SHP77 treated with DMSO at 0.1 percent for 48 hours (cell line): Measurements from ENCODE around the gene DCHS1.

Source experiments
- DNase-seq: peaks from one replicate; lab custom pipeline; 2025; lab: John Stamatoyannopoulos, UW

The DCHS1 gene

GRCh38 chr11:6646918-6647679, 8.5 kb downstream of the DCHS1 start:
- DNase-seq: no peak

GRCh38 chr11:6646576-6646917, 9.1 kb downstream of the DCHS1 start:
- DNase-seq: no peak

DNA sequence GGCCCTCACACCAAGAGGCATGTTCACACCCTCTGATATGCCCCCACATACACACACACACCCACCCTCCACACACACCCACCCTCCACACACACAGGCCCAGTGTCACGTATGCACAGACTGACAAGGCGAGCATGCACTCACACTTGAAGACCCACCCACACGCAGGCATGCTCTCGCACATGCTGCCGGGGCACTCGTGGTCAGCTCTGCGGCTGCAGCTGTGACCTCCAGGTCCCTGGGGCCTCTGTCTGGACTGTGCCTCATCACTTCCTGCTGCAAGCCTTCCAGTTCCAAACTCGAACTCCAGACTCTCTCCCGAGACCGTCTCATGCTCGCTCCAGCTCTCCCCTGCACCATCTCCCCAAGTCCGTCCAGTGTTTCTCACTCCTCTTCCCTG, 9.5 kb downstream of the DCHS1 start:
- no peak for DNase-seq

DNA sequence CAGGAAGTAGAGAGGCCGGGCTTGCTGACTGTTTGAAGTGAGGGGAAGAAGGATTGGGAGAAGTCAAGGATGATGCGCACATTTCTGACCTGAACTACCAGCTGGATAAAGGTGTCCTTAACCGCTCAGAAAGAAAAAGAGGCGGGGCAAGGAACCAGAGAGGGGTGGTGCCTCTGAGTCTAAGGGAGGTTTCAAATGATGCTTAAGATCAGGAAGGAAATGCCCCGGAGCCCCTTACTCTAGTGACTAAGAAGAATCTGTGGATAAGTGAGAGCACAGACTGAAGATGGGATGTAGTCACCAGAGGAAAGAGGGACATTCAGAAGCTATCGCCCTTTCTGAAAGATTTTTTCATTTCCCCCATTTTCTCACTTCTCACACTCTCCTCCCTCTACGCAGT, 12.7 kb downstream of the DCHS1 start:
- DNase-seq: no peak

GRCh38 chr11:6640985-6641701, 14.5 kb downstream of the DCHS1 start:
- DNase-seq: no peak

DNA sequence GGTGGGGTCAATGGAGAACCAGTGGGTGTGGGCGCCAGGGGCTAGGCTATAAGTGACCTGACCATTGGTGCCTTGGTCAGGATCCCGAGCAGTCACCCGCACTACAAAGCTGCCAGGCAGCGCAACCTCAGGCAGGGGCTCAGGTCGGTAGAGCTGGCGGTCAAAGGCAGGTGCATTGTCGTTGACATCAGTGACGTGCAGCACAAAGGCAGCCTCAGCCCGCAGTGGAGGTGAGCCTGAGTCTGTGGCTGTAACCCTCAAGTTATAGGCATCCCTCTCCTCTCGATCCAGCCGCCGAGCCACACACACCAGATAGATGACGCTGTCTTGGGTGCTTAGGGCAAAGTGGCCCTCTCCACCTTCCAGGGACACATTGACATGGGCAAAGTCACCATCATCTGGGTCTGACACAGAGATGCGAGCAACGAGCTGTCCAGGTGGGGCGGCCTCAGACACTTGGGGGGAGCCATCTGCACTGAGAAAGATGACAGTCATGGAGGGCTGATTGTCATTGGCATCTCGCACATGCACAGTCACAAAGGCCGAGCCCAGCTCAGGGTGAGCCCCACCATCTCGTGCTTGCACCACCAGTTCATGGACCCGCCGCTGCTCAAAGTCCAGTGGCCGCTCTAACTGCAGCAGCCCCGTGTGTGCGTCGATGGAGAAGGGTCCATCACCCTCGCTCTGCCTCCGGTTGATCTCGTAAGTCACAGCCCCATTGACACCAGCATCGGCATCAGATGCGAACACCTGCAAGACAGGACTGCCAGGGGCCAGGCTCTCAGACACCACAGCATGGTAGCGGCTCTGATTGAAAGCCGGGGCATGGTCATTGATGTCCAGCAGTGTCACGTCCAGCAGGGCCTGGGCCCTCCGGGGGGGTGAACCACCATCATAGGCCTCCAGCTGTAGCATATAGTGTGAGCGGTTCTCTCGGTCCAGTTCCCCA, 15.3 kb downstream of the DCHS1 start:
- no peak for DNase-seq

- DNase-seq: no peak
Measured at GRCh38 chr11:6638429-6638828, 17.2 kb downstream of the DCHS1 start.

DNA sequence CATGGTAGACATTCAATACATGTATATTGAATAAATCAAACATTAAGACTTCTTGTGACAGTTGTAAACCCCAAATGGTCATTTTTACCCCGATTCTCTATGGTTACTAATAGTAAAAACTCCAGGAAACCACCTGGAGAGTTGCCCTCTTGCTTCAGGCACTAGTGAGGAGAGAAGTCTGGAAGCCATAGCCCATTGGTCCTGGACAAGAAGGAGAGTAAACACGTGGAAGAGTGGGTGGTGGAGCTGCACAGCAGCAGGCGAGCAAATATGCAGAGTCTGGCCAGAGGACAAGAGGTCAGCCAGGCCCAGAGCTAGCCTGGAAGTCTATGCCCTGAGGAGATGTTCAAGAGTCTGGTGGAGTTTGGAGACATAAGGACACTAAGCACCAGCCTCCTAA, 17.7 kb downstream of the DCHS1 start:
- DNase-seq: no peak

DNA sequence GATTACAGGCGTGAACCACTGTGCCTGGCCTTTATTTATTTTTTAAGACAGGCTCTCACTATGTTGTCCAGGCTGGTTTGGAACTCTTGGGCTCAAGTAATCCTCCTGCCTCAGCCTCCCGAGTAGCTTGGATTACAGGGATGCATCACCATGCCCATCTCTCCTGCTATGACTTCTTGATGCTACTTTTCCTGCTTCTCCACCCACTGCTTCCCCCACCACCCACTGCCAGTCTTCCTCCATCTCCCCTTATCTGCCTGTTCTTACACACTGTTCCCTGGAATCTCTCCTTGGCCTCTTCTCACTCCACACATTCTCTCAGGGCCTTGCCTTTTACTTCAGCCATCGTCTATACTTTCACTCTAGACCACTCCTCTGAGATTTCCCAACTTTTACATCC, 19.1 kb downstream of the DCHS1 start:
- DNase-seq: no peak

DNA sequence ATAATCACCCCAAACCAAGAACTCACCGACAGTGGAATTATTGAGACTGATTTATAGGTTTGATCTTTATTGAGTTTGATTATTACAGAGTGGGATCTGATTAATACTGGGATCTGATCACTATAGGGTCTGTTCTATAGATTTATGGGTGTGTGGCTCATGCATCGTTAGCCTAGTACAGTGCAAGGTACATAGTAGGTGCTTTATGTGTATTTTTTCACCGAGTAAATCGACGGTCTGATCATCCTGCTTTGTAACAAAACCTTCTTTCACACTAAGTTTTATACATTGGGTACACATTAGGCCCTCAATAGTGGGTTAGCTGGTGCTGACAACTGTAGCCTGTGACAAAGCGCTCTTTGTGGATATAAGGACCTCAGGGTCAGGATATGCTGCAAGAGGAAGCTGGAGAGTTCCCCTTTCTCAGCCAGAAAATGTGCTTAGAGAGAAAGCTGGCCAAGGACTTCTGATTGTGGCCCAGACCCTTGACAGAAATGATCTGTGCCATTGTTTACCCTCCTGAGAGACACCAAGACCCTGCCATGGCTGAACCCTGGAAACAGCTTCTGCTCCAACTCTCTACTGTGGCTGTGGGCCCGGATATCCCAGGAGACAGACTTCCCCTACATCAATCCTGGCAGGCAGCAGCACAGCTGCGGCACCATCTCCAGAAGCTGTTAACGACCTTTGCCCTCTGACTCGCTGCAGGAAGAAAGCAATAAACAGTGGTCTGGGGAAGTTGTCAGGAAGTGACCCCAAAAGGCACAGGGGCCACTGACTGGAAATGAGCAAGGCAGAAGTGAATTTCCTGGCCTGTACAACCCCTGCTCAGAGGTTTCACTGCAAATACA, 20.3 kb downstream of the DCHS1 start:
- no peak for DNase-seq

GRCh38 chr11:6634534-6634933, 21.1 kb downstream of the DCHS1 start:
- DNase-seq: no peak

- DNase-seq: no peak
Measured at GRCh38 chr11:6633422-6634408, 21.9 kb downstream of the DCHS1 start.

DNA sequence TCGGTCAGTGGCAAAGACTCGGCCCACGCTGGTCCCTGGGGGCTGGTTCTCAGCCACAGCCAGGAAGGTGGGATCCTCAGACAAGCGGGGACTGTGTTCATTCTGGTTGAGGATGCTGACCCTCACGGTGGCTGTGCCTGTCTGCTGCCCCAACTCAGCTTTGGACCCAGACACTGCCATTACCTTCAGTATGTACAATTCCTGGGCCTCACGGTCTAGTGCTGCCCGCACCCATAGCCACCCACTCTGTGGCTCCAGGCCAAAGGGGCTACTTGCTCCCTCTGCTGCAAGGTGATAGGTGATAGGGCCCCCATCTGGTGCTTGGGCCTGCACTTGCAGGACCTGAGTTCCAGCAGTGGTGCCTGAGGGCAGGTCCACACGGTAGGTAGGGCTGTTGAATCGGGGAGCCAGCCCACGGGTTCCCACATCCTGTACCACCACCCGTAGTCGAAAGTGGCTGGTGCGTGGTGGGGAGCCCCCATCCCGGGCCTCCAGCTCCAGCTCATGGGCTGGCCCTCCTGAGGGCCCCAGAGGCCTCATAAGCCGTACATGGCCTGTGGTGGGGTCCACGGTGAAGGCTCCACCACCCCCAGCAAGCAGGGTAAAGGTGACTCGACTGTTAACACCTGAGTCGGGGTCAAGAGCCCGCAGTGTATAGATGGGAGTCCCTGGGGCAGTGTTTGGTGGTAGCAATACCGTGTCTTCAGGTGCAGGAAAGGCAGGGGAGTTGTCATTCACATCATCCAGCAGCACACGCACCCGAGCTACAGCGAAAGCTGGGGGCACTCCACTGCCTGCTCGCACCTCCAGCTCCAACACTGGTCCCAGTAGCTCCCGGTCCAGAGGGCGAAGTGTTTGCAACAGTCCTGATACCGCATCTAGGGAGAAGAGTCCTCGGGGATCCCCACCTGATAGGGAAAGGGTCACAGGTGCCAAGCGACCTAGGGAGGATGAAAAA, 23.2 kb downstream of the DCHS1 start:
- no peak for DNase-seq

GRCh38 chr11:6631361-6631890, 24.2 kb downstream of the DCHS1 start:
- DNase-seq: no peak

DNA sequence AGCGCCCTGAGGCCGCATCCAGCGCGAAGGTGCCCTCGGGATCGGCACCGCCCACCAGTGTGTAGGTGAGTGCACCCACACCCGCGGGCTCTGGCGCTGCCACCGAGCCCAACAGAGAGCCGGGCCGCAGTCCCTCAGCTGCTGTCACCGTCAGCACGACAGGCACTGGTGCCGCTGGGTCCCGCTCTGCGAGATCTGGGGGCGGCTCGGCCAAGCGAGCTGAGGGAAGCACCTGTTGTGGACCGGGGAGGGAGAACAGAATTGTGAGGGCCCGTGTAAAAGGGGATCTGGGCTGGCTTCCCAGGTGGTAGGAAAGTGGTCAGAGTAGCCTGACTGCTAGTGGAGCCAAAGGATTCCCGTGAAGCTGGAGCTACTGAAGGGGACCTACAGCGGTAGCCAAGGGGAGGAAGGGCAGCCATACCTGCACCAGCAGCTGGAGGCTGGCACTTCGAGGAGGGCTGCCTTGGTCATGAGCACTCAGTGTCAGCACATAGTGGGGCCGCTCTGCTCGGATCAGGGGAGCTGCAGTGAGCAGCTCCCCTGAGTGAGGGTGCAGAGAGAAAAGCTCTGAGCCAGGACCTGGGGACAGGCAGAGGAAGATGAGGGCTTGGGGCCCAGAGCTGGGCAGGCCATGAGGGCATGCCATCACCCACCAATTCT, 24.8 kb downstream of the DCHS1 start:
- DNase-seq: no peak

- DNase-seq: no peak
Measured at GRCh38 chr11:6629892-6630631, 25.5 kb downstream of the DCHS1 start.

GRCh38 chr11:6629573-6629891, 26.1 kb downstream of the DCHS1 start:
- no peak for DNase-seq

DNA sequence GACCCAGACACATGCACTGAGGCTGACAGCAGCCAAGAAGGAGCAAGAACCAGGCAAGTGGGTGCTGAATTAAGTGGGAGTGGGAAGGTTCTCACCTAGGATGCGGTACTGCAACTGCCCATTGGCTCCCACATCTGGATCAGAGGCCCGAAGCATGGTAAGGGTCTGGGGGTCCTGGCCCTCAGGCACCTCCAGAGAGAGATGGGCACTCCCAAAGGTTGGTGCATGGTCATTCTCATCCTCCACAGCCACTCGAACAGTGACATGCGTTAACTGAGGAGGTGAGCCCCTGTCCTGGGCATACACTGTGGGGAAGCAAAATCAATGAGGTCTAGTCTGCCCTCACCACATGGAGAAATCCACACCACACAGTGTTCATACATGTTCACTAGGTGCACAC, 27.1 kb downstream of the DCHS1 start:
- no peak for DNase-seq
